ENCODE measurements around the gene CRIP2. TPM values are rescaled to one million over a fixed set of nuclear protein-coding genes. Genes with fewer than 3 reads are reported as not detected.

CRIP2 gene
- total RNA-seq, 3 donors from 2014 or later, result 46.2 to 146 (median 92.1) TPM

DNA sequence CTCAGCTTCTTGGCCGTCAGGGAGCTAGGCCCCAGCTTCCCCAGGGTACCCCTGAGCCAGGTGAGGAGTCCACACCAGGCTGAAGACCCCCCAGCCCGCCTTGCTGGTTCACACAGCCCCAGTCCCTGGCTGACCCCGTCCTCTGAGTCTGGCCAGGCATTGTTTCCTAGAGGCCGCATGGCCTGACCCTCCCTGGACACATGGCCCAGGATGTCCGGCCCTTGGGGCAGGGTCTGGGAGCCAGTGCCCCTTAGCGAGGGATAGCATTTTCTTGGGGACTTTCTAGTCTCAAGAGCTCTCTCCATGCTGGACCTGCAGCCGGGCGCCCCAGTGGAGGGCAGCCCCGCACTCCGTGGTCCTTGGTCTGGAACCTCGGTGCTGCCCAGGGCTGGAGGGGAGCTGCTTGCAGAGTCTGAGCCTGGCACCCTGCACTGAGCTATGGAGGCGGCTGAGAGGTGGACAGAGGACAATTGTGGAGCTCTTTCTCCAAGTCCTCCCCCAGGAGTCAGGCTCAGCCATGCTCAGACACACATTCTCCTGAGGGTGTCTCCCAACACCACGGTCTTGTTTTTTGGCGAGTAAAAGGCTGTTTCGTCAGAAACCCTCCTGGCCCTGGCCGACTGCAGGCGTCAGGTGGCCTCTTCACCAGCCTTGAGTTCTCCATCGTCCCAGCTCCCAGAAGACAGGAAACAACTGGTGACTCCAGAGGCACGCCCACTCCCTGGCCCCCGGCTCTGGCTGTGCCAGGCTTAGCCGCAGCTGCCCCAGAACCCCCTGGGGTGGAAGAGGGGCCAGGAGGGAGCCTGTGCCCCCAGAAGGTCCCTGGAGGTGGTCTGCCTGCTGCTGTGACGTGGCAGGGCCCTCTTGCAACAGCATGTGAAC, 17.6 kb upstream of the CRIP2 start:
- no peak overlapping the region for H3K27ac ChIP-seq
- TF ChIP-seq POLR2A (IDR thresholded peaks at IDR 0.05) (no peak), POLR2AphosphoS5 (IDR thresholded peaks at IDR 0.05) (no peak)
- TF ChIP-seq, protein P1, sequence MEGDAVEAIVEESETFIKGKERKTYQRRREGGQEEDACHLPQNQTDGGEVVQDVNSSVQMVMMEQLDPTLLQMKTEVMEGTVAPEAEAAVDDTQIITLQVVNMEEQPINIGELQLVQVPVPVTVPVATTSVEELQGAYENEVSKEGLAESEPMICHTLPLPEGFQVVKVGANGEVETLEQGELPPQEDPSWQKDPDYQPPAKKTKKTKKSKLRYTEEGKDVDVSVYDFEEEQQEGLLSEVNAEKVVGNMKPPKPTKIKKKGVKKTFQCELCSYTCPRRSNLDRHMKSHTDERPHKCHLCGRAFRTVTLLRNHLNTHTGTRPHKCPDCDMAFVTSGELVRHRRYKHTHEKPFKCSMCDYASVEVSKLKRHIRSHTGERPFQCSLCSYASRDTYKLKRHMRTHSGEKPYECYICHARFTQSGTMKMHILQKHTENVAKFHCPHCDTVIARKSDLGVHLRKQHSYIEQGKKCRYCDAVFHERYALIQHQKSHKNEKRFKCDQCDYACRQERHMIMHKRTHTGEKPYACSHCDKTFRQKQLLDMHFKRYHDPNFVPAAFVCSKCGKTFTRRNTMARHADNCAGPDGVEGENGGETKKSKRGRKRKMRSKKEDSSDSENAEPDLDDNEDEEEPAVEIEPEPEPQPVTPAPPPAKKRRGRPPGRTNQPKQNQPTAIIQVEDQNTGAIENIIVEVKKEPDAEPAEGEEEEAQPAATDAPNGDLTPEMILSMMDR (IDR thresholded peaks at IDR 0.05), result no peak
- DNase-seq (ENCODE audit: low spot score in 2 of 2), result no peak
- H3K4me3 ChIP-seq, result no peak overlapping the region
- no peaks in the 10 kb centered on the region for H3K36me3 ChIP-seq
- no peaks in the 10 kb centered on the region for H3K27me3 ChIP-seq
- H3K4me1 ChIP-seq, result no peaks in the 10 kb centered on the region
- intact Hi-C loops (cut with DNase I; ENCODE audit: low total_unique reads), result no loop called here
- no peaks in the 10 kb centered on the region for H3K9me3 ChIP-seq

DNA sequence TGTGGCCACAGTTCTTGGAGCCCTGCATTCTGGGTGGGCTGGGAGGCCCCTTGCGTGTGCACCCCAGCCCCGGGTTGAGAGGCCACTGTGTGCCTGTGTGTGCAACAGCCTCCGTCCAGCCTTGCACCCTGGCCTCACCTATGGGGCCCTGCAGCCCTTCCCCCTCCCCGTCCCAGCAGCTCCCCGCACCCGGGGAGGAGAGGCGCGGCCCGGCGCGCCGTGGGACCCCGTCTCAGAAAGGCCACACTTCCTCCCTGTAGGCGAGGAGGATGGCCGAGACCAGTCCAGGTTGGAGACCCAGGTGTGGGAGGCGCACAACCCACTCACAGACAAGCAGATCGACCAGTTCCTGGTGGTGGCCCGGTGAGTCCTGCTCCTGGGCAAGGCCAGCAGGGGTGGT, 16.6 kb upstream of the CRIP2 start:
- H3K27ac ChIP-seq, result no peak overlapping the region
- TF ChIP-seq POLR2A (IDR thresholded peaks at IDR 0.05) (no peak), POLR2AphosphoS5 (IDR thresholded peaks at IDR 0.05) (no peak)
- TF ChIP-seq, protein P1 (IDR thresholded peaks at IDR 0.05), result no peak
- no peak overlapping the region for H3K4me3 ChIP-seq
- H3K9me3 ChIP-seq, result no peaks in the 10 kb centered on the region
- no peaks in the 10 kb centered on the region for H3K4me1 ChIP-seq
- no peak for DNase-seq (ENCODE audit: low spot score in 2 of 2)
- H3K27me3 ChIP-seq, result no peaks in the 10 kb centered on the region
- H3K36me3 ChIP-seq, result no peaks in the 10 kb centered on the region
- intact Hi-C loops (cut with DNase I; ENCODE audit: low total_unique reads), result no loop called here

DNA sequence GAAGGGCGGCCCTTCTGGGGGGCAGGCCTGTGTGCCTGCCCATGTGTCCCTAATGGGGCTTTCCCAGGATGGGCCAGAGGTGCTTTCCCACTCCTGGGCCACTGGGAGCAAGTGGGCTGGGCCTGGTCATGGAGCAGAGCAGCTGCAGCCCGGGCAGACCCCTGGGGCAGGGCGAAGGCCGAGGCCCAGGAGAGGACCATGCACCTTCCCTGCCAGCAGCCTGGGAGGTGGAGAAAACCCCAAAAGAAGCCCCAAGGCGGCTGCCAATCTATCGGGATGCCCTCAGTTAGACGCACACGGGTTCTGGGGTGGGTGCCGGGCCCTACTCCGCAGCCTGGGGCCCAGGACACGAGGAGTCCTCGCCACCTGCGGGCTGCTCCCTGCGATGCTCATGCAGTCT, 16.1 kb upstream of the CRIP2 start:
- no peak overlapping the region for H3K4me3 ChIP-seq
- H3K27ac ChIP-seq, result no peak overlapping the region
- TF ChIP-seq, protein P1 (IDR thresholded peaks at IDR 0.05), result no peak
- no peak for TF ChIP-seq POLR2A (IDR thresholded peaks at IDR 0.05)
- no peak for TF ChIP-seq POLR2AphosphoS5 (IDR thresholded peaks at IDR 0.05)
- DNase-seq (ENCODE audit: low spot score in 2 of 2), result no peak
- H3K4me1 ChIP-seq, result no peaks in the 10 kb centered on the region
- H3K36me3 ChIP-seq, result no peaks in the 10 kb centered on the region
- intact Hi-C loops (cut with DNase I; ENCODE audit: low total_unique reads), result no loop called here
- H3K9me3 ChIP-seq, result no peaks in the 10 kb centered on the region
- H3K27me3 ChIP-seq, result no peaks in the 10 kb centered on the region

DNA sequence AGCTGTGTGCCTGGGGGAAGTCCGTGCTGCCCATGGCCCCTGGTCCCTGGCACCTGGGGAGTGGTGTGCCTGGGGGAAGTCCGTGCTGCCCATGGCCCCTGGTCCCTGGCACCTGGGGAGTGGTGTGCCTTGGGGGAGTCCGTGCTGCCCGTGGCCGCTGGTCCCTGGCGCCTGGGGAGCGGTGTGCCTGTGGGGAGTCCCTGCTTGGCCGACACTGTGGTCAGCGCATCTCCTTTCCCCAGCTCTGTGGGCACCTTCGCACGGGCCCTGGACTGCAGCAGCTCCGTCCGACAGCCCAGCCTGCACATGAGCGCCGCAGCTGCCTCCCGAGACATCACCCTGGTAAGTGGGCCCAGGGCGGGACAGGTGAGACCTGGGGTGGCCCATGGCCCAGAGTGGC, 14.5 kb upstream of the CRIP2 start:
- intact Hi-C loops (cut with DNase I; ENCODE audit: low total_unique reads), result no loop called here
- no peaks in the 10 kb centered on the region for H3K36me3 ChIP-seq
- no peak overlapping the region for H3K4me3 ChIP-seq
- H3K9me3 ChIP-seq, result no peaks in the 10 kb centered on the region
- no peaks in the 10 kb centered on the region for H3K4me1 ChIP-seq
- no peak overlapping the region for H3K27ac ChIP-seq
- TF ChIP-seq POLR2AphosphoS5 (IDR thresholded peaks at IDR 0.05), result no peak
- no peak for TF ChIP-seq POLR2A (IDR thresholded peaks at IDR 0.05)
- TF ChIP-seq, protein P1 (IDR thresholded peaks at IDR 0.05), result no peak
- no peaks in the 10 kb centered on the region for H3K27me3 ChIP-seq
- no peak for DNase-seq (ENCODE audit: low spot score in 2 of 2)

DNA sequence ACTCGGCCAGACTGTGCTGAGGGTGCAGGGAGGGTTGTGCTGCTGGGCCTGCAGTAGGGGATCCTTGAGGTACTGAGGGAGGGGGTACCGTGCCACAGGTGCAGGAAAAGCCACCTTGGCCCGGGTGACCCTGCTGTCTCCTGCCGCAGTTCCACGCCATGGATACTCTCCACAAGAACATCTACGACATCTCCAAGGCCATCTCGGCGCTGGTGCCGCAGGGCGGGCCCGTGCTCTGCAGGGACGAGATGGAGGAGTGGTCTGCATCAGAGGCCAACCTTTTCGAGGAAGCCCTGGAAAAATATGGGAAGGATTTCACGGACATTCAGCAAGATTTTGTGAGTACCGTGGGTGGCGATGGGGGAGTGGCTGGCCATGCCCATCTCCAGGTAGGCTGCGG, 14.0 kb upstream of the CRIP2 start:
- no peaks in the 10 kb centered on the region for H3K9me3 ChIP-seq
- no peak overlapping the region for H3K27ac ChIP-seq
- no peak for DNase-seq (ENCODE audit: low spot score in 2 of 2)
- intact Hi-C loops (cut with DNase I; ENCODE audit: low total_unique reads), result no loop called here
- H3K4me3 ChIP-seq, result no peak overlapping the region
- no peaks in the 10 kb centered on the region for H3K36me3 ChIP-seq
- H3K4me1 ChIP-seq, result no peaks in the 10 kb centered on the region
- TF ChIP-seq POLR2AphosphoS5 (IDR thresholded peaks at IDR 0.05) (no peak), POLR2A (IDR thresholded peaks at IDR 0.05) (no peak)
- TF ChIP-seq, protein P1 (IDR thresholded peaks at IDR 0.05), result no peak
- H3K27me3 ChIP-seq, result no peaks in the 10 kb centered on the region
